ENCODE measurements around the gene CDKAL1. TPM values are rescaled to one million over a fixed set of nuclear protein-coding genes. Genes with fewer than 3 reads are reported as not detected.

CDKAL1 gene
- total and polyA plus RNA-seq, 11 donors, result 3.2 to 14.3 (median 9.3) TPM

- no peak overlapping the region for H3K4me3 ChIP-seq
- intact Hi-C loops (cut with DNase I), result no loop called here
- WGBS, 4 donors, result 71 to 82% (median 77%) methylated on average over 1 of the region's 1 CpG
- no peak for ATAC-seq
- TF ChIP-seq POLR2A (IDR thresholded peaks at IDR 0.05), result no peak
- no peak for TF ChIP-seq CTCF (IDR thresholded peaks at IDR 0.05)
- peaks cover 0 to 27% (median 5%) of the 10 kb centered on the region in 12 donors for H3K4me1 ChIP-seq
- DNase-seq, result no peak
- no peaks in the 10 kb centered on the region for H3K27me3 ChIP-seq
- no peak overlapping the region for H3K27ac ChIP-seq
- peaks cover 0 to 30% (median 13%) of the 10 kb centered on the region in 9 donors for H3K36me3 ChIP-seq
- H3K9me3 ChIP-seq, result no peaks in the 10 kb centered on the region
Measured at GRCh38 chr6:20575125-20575524, 40.9 kb downstream of the CDKAL1 start.

GRCh38 chr6:20575704-20576451 lies 41.6 kb downstream of the CDKAL1 start:
- Histone ChIP-seq H3K4me1 (peaks cover 0 to 27% (median 5%) of the 10 kb centered on the region in 12 donors), H3K36me3 (peaks cover 0 to 30% (median 13%) of the 10 kb centered on the region in 9 donors), H3K4me3 (no peak overlapping the region), H3K27me3 (no peaks in the 10 kb centered on the region), H3K9me3 (no peaks in the 10 kb centered on the region), H3K27ac (no peak overlapping the region)
- intact Hi-C loops (cut with DNase I), result no loop called here
- ATAC-seq (no peak), DNase-seq (no peak)
- 70 to 76% (median 73%) methylated on average over 4 of the region's 4 CpGs for WGBS, 4 donors
- TF ChIP-seq CTCF (IDR thresholded peaks at IDR 0.05), result no peak
- TF ChIP-seq POLR2A (IDR thresholded peaks at IDR 0.05), result no peak

GRCh38 chr6:20577173-20577688 lies 43.0 kb downstream of the CDKAL1 start:
- Histone ChIP-seq H3K36me3 (peaks cover 0 to 30% (median 13%) of the 10 kb centered on the region in 9 donors), H3K27ac (no peak overlapping the region), H3K4me3 (no peak overlapping the region), H3K4me1 (peaks cover 0 to 27% (median 5%) of the 10 kb centered on the region in 12 donors), H3K9me3 (no peaks in the 10 kb centered on the region), H3K27me3 (no peaks in the 10 kb centered on the region)
- ATAC-seq (no peak), DNase-seq (no peak)
- intact Hi-C loops (cut with DNase I), result no loop called here
- TF ChIP-seq CTCF (IDR thresholded peaks at IDR 0.05) (no peak), POLR2A (IDR thresholded peaks at IDR 0.05) (no peak)
- 96 to 98% (median 97%) methylated on average over 3 of the region's 3 CpGs for WGBS, 4 donors

- intact Hi-C loops (cut with DNase I), result no loop called here
- ATAC-seq, result no peak
Measured at GRCh38 chr6:20581070-20581469, 46.8 kb downstream of the CDKAL1 start.

More at GRCh38 chr6:20581070-20581469, 46.8 kb downstream of the CDKAL1 start:
- no peak for DNase-seq
- Histone ChIP-seq H3K27ac (no peak overlapping the region), H3K36me3 (peaks cover 0 to 30% (median 13%) of the 10 kb centered on the region in 9 donors), H3K9me3 (no peaks in the 10 kb centered on the region), H3K4me1 (peaks cover 0 to under 1% (median 0%) of the 10 kb centered on the region in 12 donors), H3K4me3 (no peak overlapping the region), H3K27me3 (no peaks in the 10 kb centered on the region)
- 94 to 100% (median 98%) methylated on average over 1 of the region's 1 CpG for WGBS, 4 donors
- TF ChIP-seq CTCF (IDR thresholded peaks at IDR 0.05) (no peak), POLR2A (IDR thresholded peaks at IDR 0.05) (no peak)
